ENCODE data around the gene DNAAF5.

Gene DNAAF5

GRCh38 chr7:726084-726853 lies at the start of gene DNAAF5:
TSS of gene DNAAF5 (plus strand) at chr7:726699. CDS start at chr7:726721, 22 bp downstream.
- TF ChIP-seq FOXM1 (IDR thresholded peaks at IDR 0.05; ENCODE audit: borderline replicate concordance, low read depth) (no peak), CEBPB (IDR thresholded peaks at IDR 0.05) (no peak), ZBTB7A (IDR thresholded peaks at IDR 0.05; ENCODE audit: low read depth) (0 out of 2 replicates have a peak, but pooled peaks have one; percentile 42), TCF12 (IDR thresholded peaks at IDR 0.05; ENCODE audit: low read depth) (peak; percentile 62), YY1 (IDR thresholded peaks at IDR 0.05; ENCODE audit: low read depth) (peak; percentile 96), EGR1 (IDR thresholded peaks at IDR 0.05) (peak; percentile 63), EP300 (IDR thresholded peaks at IDR 0.05; ENCODE audit: borderline replicate concordance) (no peak), USF1 (IDR thresholded peaks at IDR 0.05) (peak; percentile 83), TEAD4 (IDR thresholded peaks at IDR 0.05) (no peak), TAF1 (IDR thresholded peaks at IDR 0.05; ENCODE audit: low read depth) (peak; percentile 95), CREB1 (IDR thresholded peaks at IDR 0.05; ENCODE audit: low read depth) (no peak), MAX (IDR thresholded peaks at IDR 0.05) (peak; percentile 99)

- TF ChIP-seq USF1 (IDR thresholded peaks at IDR 0.05) (no peak), TAF1 (IDR thresholded peaks at IDR 0.05; ENCODE audit: low read depth) (no peak), REST (IDR thresholded peaks at IDR 0.05; ENCODE audit: low read depth) (no peak), EP300 (IDR thresholded peaks at IDR 0.05; ENCODE audit: borderline replicate concordance) (no peak), FOXM1 (IDR thresholded peaks at IDR 0.05; ENCODE audit: borderline replicate concordance, low read depth) (no peak), RAD21 (IDR thresholded peaks at IDR 0.05; ENCODE audit: low read depth) (no peak), ZBTB7A (IDR thresholded peaks at IDR 0.05; ENCODE audit: low read depth) (no peak), MAX (IDR thresholded peaks at IDR 0.05) (no peak), YY1 (IDR thresholded peaks at IDR 0.05; ENCODE audit: low read depth) (no peak), TEAD4 (IDR thresholded peaks at IDR 0.05) (no peak), CEBPB (IDR thresholded peaks at IDR 0.05) (no peak), TCF12 (IDR thresholded peaks at IDR 0.05; ENCODE audit: low read depth) (no peak), NFIC (IDR thresholded peaks at IDR 0.05) (no peak), EGR1 (IDR thresholded peaks at IDR 0.05) (no peak), CREB1 (IDR thresholded peaks at IDR 0.05; ENCODE audit: low read depth) (no peak)
Measured at GRCh38 chr7:676972-677385, 49.5 kb upstream of the DNAAF5 start.

- TF ChIP-seq RAD21 (IDR thresholded peaks at IDR 0.05; ENCODE audit: low read depth) (no peak), TEAD4 (IDR thresholded peaks at IDR 0.05) (no peak), REST (IDR thresholded peaks at IDR 0.05; ENCODE audit: low read depth) (no peak), EP300 (IDR thresholded peaks at IDR 0.05; ENCODE audit: borderline replicate concordance) (no peak)
Measured at GRCh38 chr7:680411-681127, 45.9 kb upstream of the DNAAF5 start.

- TF ChIP-seq REST (IDR thresholded peaks at IDR 0.05; ENCODE audit: low read depth) (no peak), TCF12 (IDR thresholded peaks at IDR 0.05; ENCODE audit: low read depth) (no peak), TAF1 (IDR thresholded peaks at IDR 0.05; ENCODE audit: low read depth) (no peak), CEBPB (IDR thresholded peaks at IDR 0.05) (no peak), FOXM1 (IDR thresholded peaks at IDR 0.05; ENCODE audit: borderline replicate concordance, low read depth) (no peak), CREB1 (IDR thresholded peaks at IDR 0.05; ENCODE audit: low read depth) (no peak)
Measured at GRCh38 chr7:681551-682307, 44.8 kb upstream of the DNAAF5 start.
